Skeletal muscle cell (primary cell): ENCODE results near the gene CORO7.

Experiments used
- DNase-seq: peaks from one replicate; pipeline ENCODE4 v3.0.0-alpha.2; 2010; ENCODE audit warnings: low read depth
- H3K4me3 ChIP-seq: 2 replicates; pipeline ENCODE4 v1.5.1; 2011; ENCODE audit warnings: low read depth, mild to moderate bottlenecking, control low read depth, low read length, moderate library complexity

Gene CORO7

DNA sequence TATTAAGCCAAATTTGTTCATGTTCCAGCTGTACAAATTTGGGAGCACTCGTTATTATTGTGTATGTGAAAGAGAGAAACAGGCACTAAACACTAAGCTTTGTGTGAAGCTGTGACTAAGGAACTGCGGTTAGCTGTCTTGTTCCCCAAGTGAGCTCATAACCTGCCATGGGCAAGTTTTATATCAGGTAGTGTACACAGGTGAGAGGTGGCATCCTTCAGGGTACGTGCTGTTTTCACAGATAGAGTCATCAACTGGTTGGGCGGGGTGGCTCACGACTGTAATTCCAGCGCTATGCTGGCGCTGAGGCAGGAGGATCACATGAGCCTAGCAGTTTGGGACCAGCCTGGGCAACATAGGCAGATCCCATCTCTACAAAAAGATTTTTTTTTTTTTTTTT, 12.1 kb upstream of the CORO7 start:
- H3K4me3 ChIP-seq: no peak overlapping the region
- DNase-seq: no peak

DNA sequence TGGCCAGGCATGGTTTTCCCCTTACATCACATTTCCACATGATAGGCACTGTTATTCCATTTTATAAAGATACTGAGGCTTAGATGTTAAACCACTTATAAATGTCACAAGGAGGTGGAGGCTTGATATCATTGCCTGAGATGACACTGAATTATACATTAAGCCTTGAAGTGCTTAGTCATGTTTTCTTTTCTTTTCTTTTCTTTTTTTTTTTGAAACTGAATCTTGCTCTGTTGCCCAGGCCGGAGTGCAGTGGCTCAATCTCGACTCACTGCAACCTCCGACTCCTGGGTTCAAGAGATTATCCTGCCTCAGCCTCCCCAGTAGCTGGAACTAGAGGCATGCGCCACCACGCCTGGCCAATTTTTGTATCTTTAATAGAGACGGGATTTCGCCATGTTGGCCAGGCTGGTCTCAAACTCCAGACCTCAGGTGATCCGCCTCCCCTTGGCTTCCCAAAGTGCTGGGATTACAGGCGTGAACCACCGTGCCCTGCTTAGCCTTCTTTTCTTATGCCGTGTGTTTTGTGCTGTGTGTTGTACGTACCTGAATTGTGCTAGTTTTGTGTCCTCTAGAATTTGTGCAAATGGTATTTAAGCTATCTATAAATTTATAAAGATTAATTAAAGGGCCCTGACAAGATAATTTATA, 10.5 kb upstream of the CORO7 start:
- H3K4me3 ChIP-seq: peak overlapping the region; percentile 96

DNA sequence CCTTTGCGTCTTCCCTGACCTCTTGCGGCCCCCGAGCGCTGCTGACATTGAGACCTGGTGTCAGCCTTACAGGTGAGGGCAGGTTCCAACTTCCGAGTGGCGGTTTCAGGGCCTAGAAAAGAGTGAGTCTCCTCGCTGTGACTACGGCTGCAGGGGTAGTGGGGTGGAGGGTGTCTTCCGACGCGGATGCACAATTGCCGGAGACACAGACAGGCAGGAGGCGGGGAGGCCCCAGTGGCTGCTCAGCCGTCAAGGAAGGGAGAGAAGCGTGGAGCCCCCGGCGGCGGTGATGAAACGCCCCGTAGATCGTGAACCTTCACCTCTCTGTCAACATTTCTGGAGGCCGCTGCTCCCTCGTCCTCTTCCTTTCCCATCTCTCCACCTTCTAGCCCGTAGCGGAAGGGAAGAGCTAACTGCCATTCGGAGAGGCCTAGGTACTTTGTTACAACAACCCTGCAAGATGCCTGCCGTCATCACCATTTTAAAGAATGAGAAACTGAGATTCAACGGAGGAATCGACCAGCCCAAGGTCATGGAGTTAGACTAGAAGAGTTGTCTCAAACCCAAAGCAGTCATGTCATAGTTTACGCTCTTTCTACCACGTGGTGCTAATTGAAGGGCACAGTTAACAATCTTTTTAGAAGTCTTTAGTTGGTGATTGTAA, 9.8 kb upstream of the CORO7 start:
- no peak for DNase-seq
- peak overlapping the region; percentile 96 for H3K4me3 ChIP-seq

More for the DNA sequence above, 10.5 kb upstream of the CORO7 start:
- DNase-seq: no peak

DNA sequence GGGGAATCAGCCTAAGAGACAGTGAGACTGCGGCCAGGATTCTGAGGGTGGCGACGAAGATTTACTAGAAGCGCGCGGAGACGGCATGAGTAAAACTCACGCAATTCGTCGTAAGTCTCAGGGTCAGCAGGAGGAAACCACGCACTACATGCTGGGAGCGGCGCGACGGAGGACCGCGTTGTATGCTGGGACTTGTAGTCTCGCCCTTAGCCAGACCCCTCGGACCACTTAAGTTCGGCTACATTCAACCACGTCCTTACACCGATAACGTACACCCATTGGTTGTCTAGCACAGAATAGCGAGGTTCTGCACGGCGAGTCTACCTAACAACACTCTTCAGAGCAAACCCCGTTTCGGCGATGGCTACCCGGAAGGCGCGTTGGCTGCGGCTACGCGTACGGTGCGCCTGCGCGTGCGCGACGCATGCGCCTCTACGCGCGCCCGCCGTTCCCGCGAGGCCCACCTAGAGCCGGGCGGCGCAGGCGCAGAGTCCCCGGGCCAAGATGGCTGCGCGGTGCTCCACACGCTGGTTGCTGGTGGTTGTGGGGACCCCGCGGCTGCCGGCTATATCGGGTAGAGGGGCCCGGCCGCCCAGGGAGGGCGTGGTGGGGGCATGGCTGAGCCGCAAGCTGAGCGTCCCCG, 9.1 kb upstream of the CORO7 start, which contains the start of gene DNAJA3:
Gene DNAJA3 (plus strand): TSS at position 491 of the 643 bp plus-strand sequence. CDS start 14 bp downstream, at position 505.
- H3K4me3 ChIP-seq: peak within 1 kb of the TSS; percentile 96
- DNase-seq: peak; percentile 88

DNA sequence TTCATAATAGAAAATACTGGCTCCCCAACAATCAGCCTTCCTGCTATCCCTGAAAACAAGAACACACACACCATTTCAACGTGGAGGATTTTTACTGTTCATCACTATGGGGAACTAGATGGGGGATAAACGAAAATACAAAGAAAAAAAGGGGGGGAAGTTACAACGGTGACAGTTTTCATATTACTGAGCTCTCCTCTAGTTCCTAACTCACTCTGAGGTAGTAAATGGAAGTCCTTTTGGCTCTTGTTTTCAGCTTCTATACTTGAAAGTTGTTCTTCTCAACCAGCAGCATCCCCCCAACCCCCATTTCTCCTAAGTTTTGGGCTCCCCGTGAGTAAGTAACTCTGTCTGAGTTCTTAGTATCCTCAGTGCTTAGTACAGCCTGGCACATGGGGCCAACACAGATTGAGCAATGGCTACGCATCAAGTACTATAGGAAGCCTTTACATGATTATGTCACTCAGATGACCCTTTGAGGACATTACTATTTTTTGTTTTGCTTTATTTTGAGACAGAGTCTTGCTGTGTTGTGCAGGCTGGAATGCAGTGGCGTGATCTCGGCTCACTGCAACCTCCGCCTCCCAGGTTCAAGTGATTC, 4.2 kb upstream of the CORO7 start:
- DNase-seq: no peak
- no peak overlapping the region for H3K4me3 ChIP-seq

DNA sequence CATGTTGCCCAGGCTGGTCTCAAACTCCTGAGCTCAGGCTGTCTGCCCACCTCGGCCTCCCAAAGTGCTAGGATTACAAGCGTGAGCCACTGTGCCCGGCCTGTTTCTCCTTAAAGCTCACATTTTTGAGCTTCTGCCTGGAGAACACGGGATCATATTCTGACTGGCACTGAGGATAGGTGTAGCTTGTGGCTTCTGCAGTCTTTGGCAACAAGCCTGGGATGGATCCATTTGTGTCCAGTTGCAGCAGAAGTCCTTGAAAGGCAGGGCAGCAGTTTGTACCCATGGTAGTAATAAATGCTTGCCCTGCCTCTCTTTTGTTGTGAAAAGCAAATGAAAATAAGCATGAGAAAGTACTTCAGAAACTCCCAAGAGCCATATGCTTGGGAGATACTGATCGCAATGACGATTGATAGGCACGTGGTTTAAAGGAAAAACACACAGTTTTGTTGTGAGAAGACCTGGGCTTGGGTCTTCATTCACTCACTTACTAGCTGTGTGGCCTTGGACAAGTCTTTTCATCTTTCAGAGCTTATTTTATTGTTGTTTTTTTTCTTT, 3.1 kb upstream of the CORO7 start:
- H3K4me3 ChIP-seq: no peak overlapping the region
- no peak for DNase-seq

DNA sequence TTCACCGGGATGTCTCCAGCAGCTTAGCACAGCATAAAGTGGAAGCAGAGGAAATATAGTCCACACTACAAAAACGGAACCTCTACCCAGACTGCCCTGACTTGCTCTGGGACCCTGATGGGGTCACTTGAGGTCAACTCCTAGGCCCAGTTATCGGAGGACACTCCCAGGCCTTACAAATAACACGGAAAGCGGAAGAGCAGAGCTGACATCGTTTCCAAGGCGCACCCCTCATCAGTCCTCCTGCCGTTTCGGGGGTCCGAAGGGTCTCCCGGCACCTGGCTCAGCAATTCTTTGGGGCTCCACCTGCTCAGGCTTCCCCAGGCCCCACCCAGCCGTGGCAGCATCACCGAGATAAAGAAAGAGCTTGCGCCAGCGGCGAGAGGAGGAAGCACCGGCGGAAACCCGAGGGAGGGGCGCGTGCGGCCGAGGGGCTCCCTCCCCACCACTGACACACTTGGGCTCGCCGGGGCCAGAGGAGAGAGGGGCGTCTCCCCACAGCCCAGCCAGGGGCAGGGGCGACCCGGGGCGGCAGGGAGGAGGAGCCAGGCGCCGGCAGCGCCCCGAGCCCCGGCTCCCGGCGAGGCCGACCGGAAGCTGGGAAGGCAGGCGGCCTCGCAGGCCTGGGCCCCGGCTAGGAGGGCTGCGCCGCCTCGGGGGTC, 727 bp downstream of the CORO7 start:
- no peak for DNase-seq
- peak overlapping the region; percentile 96 for H3K4me3 ChIP-seq

DNA sequence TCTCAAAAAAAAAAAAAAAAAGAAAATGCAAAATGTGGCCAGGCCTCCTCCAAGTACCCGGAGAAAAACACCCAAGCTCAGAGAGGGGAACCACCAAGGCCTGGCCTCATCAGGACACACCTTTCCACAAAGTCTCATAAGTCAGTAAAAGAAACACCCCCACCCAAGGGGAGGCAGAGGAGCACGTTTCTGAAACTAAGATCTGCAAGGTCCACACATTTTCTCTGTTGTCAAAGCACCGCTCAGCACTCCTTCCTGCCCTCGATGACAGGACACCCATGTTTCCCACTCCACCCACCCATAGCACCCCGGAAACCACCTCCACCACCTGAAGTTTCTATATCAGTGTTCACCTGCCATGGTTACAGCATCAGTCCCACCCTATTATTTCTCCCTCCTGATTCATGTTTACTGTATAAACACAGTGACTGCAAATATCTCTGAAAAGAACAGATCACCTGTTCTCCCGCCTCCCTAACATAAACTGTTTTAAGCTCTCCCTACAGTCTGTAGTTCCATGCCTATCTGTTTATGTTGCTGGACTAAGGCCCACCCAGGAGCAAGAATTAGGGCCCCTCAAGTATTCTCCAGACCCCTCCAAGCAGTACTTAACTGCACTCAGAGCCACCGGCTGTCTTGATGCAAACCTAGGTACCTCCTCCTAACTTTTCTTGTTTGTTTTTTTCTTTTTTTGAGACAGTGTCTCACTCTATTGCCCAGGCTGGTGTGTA, 2.0 kb downstream of the CORO7 start:
- DNase-seq: no peak
- H3K4me3 ChIP-seq: peak overlapping the region; percentile 96

DNA sequence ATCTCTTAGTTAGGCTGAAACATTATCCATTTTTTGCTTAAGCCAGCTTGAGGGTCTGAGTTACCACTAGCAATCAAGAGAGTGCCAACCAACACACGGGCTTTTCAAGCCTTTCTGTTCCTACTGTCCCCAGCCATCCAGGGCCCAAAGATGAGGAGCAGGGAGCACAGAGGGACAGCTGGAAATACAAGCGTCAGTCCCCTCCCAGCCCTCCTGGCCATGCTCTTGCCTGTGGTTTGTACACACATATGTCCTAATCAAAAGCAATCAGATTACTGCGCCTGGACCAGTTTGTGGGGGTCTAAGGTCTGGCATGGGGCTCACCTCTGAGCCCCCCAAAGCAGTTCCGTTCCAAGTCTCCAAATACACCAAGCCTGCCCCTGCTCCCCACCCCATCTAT, 3.5 kb downstream of the CORO7 start:
- DNase-seq: no peak
- H3K4me3 ChIP-seq: no peak overlapping the region

DNA sequence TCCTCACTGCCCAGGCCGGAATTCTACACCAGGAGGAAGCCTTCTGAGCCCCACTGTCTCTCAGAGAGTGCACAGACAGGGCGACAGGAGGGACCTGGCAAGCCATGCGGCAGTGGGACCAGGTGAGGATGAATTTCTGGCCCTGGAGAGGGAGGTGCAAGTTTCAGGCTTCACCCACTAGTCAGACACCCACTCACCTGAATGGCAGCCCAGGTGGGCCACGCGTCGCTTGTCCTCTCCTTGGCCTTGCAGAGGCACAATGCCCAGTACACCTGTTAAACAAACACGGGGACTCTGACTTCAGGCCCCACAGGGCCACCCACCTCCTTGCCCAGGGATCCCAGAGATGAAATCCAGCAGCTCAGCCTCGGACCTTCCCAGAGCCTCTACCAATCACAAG, 4.2 kb downstream of the CORO7 start:
- no peak for DNase-seq
- peak overlapping the region; percentile 15 for H3K4me3 ChIP-seq

DNA sequence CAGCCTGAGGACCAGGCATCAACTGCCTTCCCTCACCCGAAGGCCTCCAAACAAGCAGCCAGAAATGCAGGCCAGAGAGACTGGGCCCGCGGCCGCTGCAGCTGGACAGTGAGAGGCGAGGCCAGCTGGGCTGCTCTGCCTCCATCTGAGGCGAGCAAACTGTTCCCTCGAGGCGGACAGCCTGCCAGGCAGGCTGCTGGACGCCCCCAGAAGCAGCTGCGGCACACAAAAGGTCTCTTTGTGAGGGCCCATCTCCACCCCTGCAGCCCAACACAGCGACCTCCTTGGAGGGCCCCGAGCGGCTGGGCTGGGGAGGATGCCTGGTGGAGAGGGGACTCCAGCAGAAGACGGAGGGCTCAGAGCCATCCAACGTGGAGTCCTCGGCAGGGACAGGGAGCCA, 4.7 kb downstream of the CORO7 start:
- no peak overlapping the region for H3K4me3 ChIP-seq
- peak; percentile 54 for DNase-seq

DNA sequence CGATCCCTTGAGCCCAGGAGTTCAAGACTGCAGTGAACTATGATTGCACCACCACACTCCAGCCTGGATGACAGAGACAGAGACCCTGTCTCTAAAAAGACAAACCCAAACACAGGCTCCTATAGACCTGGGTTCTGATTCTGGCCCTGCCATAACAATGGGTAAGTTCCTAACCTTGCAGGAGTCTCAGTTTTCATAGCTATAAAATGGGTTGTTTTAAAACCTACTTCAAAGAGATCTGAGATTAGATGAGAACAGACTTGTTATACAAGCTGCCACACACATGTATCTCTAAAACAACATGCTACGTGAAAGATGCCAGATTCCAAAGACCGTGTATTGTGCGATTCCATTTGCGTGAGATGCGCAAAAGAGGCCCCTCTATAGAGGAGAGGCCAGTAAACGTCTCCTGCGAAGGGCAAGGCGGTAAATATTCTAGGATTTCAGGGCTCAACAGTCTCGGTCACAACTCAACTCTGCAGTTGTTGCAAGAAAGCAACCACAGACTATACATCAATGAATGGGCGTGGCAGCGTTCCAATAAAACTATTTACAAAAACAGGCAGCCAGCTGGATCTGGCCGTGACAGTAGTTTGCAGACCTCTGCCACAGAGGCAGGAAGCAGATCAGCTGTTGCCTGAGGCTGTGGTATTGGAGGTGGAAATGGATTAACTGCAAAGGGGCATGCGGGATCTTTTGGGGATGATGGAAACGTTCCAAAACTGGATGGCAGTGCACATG, 5.9 kb downstream of the CORO7 start:
- DNase-seq: peak; percentile 91
- H3K4me3 ChIP-seq: no peak overlapping the region

DNA sequence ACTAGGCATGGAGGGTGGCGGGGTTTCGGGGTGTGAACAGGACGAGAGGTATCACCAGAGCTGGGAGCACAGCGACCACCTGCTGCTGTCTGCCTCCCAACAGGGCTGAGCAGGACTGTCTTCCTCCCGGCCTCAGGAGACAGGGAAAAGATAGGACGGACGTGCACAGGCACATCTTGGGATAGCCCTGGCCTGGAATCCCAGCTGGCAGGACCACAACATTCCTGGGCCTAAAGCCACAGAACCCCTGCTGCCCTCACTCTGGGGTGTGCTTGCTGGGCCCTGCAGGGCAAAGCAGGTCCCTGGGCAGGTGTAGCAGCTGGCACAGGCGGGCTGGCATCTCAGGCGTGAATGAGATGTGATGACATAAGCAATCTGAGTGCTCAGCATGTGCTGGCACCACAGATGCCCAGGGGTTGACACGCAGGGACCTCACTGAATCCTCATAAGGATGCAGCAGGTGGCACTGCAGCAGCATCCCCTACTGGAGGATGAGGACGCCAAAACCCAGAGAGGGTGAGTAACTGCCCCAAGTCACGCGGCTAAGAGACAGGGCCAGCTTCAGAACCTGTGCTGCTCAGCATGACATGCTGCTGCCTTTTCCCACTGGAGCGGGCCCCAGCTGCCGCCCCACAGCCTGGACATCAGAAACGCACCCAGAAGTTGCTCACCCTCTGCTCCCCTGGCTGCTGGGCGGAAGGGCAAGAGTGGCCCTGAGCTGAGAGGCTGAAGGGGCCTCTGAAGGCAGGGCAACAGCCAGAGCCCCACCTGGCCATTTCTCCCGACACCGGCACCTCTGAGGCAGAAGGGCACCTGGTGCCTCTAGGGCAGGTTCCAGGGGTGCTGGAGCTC, 7.1 kb downstream of the CORO7 start:
- peak; percentile 55 for DNase-seq
- no peak overlapping the region for H3K4me3 ChIP-seq

DNA sequence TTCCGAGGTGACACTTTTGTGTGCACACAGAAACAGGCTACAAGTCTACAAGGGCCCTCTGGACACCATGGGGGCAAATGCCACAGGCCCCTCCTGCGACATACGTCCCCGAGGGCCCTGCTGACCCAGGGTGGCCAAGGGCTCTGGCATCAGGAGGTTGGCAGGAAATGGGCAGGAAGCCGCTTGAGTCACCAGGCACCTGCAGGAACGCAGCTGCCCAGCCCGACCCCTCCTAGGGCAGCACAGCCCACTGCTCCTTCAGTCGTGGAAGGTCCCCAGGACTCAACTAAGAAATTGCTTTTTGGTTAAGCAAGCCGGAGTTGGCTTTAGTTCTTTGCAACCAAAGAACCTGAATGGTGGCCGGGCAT, 8.1 kb downstream of the CORO7 start:
- H3K4me3 ChIP-seq: no peak overlapping the region
- no peak for DNase-seq

DNA sequence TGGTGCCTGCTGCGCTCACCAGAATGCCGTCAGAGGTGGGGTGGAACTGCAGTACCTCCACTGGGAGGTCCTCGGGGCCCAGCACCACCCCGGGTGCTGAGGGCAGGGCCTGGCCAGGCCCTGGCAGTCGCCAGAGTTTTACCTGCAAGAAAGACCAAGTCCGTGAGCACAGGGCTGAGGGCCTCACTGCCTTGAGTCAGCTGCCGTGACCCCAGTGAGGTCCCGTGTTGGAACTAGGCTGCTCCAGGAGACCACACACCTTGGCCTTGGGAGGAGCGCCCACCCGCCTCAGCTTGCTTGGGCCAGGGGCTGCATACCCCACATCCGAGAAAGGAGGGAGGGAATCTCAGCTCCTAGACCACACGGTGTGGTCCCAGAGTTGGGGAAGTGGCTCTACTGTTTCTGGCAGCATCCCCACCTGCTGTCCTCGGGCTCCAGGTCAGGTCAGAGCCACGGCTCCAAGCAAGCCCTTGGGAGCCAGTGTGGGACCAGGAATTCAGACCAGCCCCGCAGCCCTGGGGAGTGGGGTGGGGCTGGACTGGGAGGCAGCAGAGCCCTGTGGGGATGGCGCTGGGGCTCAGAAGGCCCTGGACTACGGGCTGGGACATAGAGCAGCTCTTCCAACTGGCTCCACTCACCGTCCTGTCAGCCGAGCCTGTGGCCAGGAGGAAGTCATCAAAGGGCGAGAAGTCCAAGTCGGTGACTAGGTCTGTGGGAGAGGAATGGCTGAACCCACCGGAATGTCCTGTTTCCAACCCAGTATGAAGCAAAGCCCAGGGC, 8.7 kb downstream of the CORO7 start:
- DNase-seq: no peak
- no peak overlapping the region for H3K4me3 ChIP-seq

DNA sequence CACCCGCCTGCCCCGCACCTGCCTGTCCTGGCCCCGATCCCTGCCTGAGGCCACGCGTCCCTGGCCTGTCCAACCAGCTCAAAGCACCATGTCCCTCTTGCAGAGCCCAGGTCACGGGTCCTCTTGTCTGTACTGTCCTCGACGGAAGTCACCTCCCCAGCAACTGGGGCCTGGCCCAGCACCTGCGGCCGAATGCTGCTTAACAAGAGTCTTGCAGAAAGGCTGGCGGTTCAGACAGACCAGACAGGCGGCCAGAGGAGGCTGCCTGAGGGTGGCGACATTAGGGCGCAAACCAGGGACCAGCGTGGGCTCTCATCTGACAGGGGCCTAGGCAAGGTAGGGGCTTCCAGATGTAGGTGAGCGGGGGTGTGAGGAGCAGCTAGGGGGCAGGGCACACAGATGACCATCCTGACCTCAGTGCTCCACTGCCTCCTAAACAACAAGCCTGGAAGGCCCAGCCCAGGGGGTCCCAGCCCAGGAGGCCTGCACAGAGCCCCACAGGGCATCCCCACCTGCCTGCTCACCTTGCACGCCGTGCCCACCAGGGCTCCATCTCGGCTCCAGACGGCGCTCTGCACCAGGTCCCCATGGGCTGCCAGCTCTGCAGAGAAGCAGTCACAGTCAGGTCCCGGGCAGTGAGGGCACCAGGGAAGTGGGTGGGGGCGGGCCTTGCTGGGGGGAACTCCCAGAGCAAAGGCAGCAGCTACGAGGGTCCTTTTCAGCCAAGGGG, 11.3 kb downstream of the CORO7 start:
- DNase-seq: no peak
- no peak overlapping the region for H3K4me3 ChIP-seq
